ENCODE data around the gene MMRN1.
A peak's percentile ranks its signal among the peaks of the same experiment; 100 is the strongest.

- TF ChIP-seq EZH2 (IDR thresholded peaks at IDR 0.05; ENCODE audit: low read depth, unreplicated experiment) (no peak), REST (IDR thresholded peaks at IDR 0.05; ENCODE audit: unreplicated experiment) (no peak), POLR2AphosphoS5 (IDR thresholded peaks at IDR 0.05; ENCODE audit: low read depth) (no peak), CTCF (conservative IDR thresholded peaks at IDR 0.05; ENCODE audit: low read depth in 2 of 2) (peak in 1 of 2 experiments; percentile 62; a peak in 3 of 4 replicates), EZH2phosphoT487 (IDR thresholded peaks at IDR 0.05; ENCODE audit: unreplicated experiment) (no peak), JUNB (IDR thresholded peaks at IDR 0.05; ENCODE audit: unreplicated experiment) (no peak), CREB1 (CRISPR knock-in tag; IDR thresholded peaks at IDR 0.05; ENCODE audit: low read depth) (no peak), ZNF114 (CRISPR knock-in tag; IDR thresholded peaks at IDR 0.05) (no peak), STAT1 (IDR thresholded peaks at IDR 0.05; ENCODE audit: unreplicated experiment) (no peak)
Measured at GRCh38 chr4:89868999-89869589, 25.6 kb upstream of the MMRN1 start.

All from GM23338 (cell line).